ACC112 (cell line): Measurements from ENCODE around the gene JMJD8.

Experiments
- H2AFZ ChIP-seq: fragments of 200-600 bp; sonication (generic); one replicate; pipeline ENCODE4 v1.6.0; 2017; ENCODE audit warnings: antibody characterized with exemption, low read length; ENCODE audit not compliant: unreplicated experiment
- H3K27ac ChIP-seq: fragments of 200-600 bp; sonication (generic); 2 replicates; pipeline ENCODE4 v1.5.1; 2014; ENCODE audit warnings: low read depth, mild to moderate bottlenecking, antibody characterized with exemption, low read length, moderate library complexity
- H3K27me3 ChIP-seq: fragments of 200-600 bp; sonication (generic); 2 replicates; pipeline ENCODE4 v1.6.1; 2014; ENCODE audit warnings: mild to moderate bottlenecking, antibody characterized with exemption, low read length, moderate library complexity, mixed read lengths; ENCODE audit not compliant: insufficient read depth
- H3K36me3 ChIP-seq: fragments of 200-600 bp; sonication (generic); 2 replicates; pipeline ENCODE4 v1.6.1; 2016; ENCODE audit warnings: mild to moderate bottlenecking, antibody characterized with exemption, low read length, moderate library complexity, mixed read lengths; ENCODE audit not compliant: insufficient read depth
- H3K4me1 ChIP-seq: fragments of 200-600 bp; sonication (generic); one replicate; pipeline ENCODE4 v1.6.1; 2016; ENCODE audit warnings: low read length, mixed read lengths; ENCODE audit not compliant: insufficient read depth, unreplicated experiment, control insufficient read depth
- H3K4me3 ChIP-seq: fragments of 200-600 bp; sonication (generic); 2 replicates; pipeline ENCODE4 v1.5.1; 2014; ENCODE audit warnings: mild to moderate bottlenecking, low read depth, low read length
- H3K79me2 ChIP-seq: fragments of 200-600 bp; sonication (generic); one replicate; pipeline ENCODE4 v1.6.0; 2016; ENCODE audit warnings: low read length; ENCODE audit not compliant: control insufficient read depth, unreplicated experiment, insufficient read depth

JMJD8 gene

DNA sequence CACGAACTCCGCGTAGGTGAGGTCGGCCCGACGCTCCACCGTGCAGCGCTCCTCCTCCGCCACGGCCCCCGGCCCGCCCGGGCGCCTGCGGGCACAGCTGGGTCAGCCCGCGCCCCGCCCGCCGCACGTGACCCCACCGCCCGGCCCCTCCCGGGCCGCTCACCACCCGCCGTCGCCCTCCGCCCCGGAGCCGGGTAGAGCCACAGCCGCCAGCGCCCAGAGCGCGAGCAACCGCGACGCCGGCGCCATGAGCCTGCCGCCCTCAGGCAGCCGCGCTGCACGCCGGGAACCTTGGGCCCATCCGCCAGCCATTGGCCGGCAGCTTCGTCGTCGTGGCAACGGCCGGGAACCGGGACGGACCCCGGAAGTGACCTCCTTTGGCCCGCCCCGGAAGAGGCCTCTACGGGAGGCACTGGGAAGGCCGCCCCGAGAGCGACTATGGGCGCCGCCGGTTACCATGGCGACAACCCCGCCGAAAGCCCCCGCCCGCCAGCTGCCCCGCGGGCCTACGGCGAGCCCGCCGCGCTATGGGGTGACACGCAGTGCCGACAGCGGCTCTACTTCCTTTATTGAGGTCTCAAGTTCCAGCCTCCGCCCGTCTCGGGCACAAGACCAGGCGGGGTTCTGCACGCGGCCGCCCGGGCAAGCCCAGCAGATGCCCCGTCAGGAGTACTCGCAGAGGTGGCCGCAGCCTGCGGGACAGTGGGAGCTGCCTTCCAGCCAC is at the start of gene JMJD8:
TSS of gene JMJD8 (minus strand) at position 264 of the 724 bp plus-strand sequence. CDS start at position 249, 15 bp downstream.
- Histone ChIP-seq H3K4me1 (peaks cover 24% of the 10 kb centered on the region), H3K79me2 (peaks cover 49% of the 10 kb centered on the region), H3K27ac (peak within 1 kb of the TSS; percentile 58), H3K27me3 (no peaks in the 10 kb centered on the region), H3K36me3 (peaks cover 25% of the 10 kb centered on the region; the same call in 1 of the 2 replicates), H2AFZ (peak within 1 kb of the TSS; percentile 25), H3K4me3 (peak within 1 kb of the TSS; percentile 92)

GRCh38 chr16:733382-734207 is 49.5 kb upstream of the JMJD8 start:
- Histone ChIP-seq H2AFZ (no peak overlapping the region), H3K27me3 (no peaks in the 10 kb centered on the region), H3K4me3 (no peak overlapping the region), H3K36me3 (no peaks in the 10 kb centered on the region), H3K27ac (no peak overlapping the region), H3K4me1 (no peaks in the 10 kb centered on the region), H3K79me2 (no peaks in the 10 kb centered on the region)

DNA sequence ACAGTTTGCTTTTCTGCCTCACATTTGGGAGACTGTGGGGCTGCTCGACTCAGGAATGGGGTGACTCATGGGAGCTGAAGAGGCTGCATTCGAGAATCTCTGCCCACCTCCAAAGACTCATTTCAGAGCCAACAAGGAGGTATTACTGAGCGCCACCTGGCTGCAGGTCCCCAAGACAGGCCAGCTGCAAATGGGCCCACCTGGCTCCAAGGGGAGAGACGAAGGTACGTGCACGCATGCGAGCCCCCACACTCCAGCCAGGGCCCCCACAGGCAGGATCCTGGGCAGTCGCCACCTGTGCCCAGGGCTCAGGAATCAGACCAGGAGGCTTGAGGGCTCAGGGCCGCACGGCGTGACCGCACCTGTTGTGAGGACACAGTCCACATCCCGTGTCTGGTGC is 48.8 kb upstream of the JMJD8 start:
- Histone ChIP-seq H3K27ac (no peak overlapping the region), H3K4me3 (no peak overlapping the region), H3K79me2 (no peaks in the 10 kb centered on the region), H3K27me3 (no peaks in the 10 kb centered on the region), H3K4me1 (no peaks in the 10 kb centered on the region), H3K36me3 (no peaks in the 10 kb centered on the region), H2AFZ (no peak overlapping the region)

DNA sequence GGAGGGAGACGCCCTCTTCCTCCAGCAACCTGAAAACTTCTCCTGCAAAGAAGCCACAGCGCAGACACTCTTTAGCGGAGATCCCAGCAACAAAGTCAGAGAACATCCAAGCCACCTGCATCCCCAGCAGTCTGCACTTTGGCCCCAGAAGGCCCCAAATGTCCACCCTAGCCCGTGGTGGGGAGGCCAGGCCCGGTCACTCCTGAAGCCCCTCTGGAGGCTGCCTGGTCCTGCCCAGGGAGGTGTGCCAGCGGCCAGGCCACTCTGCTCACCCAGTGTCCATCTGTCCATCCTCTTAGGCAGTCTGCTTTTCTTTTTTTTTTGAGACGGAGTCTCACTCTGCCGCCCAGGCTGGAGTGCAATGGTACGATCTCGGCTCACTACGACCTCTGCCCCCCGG is 48.2 kb upstream of the JMJD8 start:
- Histone ChIP-seq H3K27me3 (no peaks in the 10 kb centered on the region), H3K36me3 (no peaks in the 10 kb centered on the region), H3K4me3 (no peak overlapping the region), H3K27ac (no peak overlapping the region), H3K79me2 (no peaks in the 10 kb centered on the region), H3K4me1 (no peaks in the 10 kb centered on the region), H2AFZ (no peak overlapping the region)

DNA sequence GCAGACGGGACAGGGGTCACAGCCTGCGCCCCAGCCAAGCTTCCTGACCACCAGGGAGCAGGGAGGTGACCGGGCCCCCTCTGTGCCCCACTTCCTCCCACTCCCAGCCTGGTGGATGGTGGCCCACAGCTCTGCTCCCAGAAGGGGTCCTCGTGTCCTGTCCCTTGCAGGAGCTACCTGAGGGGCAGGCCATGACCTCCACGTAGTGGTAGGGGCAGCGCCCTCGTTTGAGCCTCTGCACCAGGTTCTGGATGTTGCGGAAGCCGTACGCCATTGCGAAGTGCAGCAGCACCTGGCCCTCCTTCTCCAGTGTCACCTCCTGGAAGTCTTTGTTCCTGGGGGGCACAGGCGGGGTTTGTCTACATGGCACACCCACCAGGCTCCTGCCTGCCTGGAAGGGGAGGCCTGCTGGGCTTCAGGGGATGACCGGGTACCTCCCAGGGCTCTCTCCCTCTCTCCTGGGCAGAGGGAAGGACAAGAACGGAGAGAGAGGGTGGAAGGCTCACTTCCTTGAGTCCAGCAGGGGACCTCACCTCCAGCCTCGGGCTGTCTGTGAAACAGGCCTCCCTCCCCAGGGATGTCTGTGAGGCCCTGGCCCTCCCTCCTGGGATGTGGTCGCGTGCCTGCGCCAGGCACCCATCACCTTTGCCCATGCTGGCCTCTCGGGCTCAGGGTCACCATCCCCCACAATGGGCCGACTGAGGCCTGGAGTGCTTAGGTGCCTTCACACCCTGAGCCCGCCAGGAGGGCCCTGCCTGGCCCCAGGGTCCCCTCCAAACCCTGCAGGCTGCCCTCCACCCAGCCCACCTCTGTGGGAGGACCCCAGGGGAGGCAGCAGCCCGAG is 46.8 kb upstream of the JMJD8 start:
- H3K36me3 ChIP-seq, result no peaks in the 10 kb centered on the region

GRCh38 chr16:729768-730665 is 45.9 kb upstream of the JMJD8 start:
- Histone ChIP-seq H3K36me3 (no peaks in the 10 kb centered on the region), H3K4me1 (peaks cover 4% of the 10 kb centered on the region), H2AFZ (no peak overlapping the region), H3K4me3 (no peak overlapping the region), H3K79me2 (no peaks in the 10 kb centered on the region), H3K27me3 (no peaks in the 10 kb centered on the region), H3K27ac (no peak overlapping the region)

More for the DNA sequence above, 46.8 kb upstream of the JMJD8 start:
- Histone ChIP-seq H3K27me3 (no peaks in the 10 kb centered on the region), H2AFZ (no peak overlapping the region), H3K27ac (no peak overlapping the region), H3K4me1 (peaks cover 4% of the 10 kb centered on the region), H3K4me3 (no peak overlapping the region), H3K79me2 (no peaks in the 10 kb centered on the region)

GRCh38 chr16:728890-729744 is 45.0 kb upstream of the JMJD8 start:
- Histone ChIP-seq H3K36me3 (no peaks in the 10 kb centered on the region), H2AFZ (no peak overlapping the region), H3K27ac (no peak overlapping the region), H3K27me3 (no peaks in the 10 kb centered on the region), H3K4me1 (peaks cover 4% of the 10 kb centered on the region), H3K4me3 (peak overlapping the region; percentile 83), H3K79me2 (no peaks in the 10 kb centered on the region)

DNA sequence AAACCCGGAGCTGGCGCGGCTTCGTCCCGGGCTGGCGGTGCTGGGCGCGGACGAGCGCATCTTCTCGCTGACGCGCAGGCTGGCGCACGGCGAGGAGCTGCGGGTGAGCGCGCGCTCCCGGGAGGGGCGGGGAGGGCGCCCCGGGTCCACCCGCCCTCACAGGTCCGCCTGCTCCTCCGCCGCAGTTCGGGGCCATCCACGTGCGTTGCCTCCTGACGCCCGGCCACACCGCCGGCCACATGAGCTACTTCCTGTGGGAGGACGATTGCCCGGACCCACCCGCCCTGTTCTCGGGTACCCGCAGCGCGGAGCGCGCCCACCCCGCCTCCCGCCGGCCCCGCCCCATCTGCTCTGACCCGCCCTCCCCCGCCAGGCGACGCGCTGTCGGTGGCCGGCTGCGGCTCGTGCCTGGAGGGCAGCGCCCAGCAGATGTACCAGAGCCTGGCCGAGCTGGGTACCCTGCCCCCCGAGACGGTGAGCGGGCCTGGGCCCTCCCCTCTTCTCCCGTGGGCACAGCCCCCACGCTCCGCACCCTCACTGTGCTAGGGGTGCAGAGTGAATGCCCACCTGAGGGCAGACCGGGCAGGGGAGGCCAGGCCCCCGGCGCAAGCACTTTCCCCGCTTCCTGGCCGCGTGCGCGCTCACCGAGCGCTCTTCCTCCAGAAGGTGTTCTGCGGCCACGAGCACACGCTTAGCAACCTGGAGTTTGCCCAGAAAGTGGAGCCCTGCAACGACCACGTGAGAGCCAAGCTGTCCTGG is 44.2 kb upstream of the JMJD8 start:
- Histone ChIP-seq H3K79me2 (no peaks in the 10 kb centered on the region), H3K36me3 (no peaks in the 10 kb centered on the region), H2AFZ (no peak overlapping the region), H3K27ac (no peak overlapping the region), H3K4me3 (peak overlapping the region; percentile 83), H3K4me1 (peaks cover 4% of the 10 kb centered on the region), H3K27me3 (no peaks in the 10 kb centered on the region)
